ENCODE results near the gene GNAO1.

GNAO1 gene

DNA sequence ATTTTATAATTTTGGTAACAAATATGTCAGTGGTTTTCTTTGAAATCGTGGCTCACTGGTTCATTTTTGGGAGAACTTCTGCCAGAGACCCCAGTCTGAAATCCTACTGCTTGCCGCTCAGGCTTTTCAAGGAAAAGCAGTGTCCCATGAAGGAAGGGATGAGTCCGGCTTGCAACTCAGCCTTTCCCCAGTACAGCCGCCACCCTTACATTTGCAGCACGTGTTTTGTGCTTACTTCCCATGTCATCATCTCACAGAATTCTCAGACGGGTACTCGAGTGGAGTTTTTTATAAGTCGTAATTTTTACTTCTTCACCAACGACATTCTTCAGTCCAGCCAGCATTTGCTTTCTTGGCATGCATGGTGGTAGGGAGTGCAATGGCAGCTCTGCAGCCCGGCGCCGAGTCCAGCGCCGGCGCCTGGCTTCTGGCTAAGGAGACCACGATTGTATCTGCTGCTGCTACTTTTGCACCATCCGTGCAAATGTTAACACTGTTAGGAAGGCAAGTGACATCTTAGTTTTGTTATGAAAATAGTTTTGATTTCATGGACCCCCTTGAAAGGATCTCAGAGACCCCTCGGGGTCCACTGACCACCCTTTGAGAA, 123.1 kb downstream of the GNAO1 start:
- no peak for DNase-seq (ENCODE audit: low read depth)

- no peak for DNase-seq (ENCODE audit: low read depth)
These were observed 124.7 kb downstream of the GNAO1 start for GRCh38 chr16:56315955-56316354.

DNA sequence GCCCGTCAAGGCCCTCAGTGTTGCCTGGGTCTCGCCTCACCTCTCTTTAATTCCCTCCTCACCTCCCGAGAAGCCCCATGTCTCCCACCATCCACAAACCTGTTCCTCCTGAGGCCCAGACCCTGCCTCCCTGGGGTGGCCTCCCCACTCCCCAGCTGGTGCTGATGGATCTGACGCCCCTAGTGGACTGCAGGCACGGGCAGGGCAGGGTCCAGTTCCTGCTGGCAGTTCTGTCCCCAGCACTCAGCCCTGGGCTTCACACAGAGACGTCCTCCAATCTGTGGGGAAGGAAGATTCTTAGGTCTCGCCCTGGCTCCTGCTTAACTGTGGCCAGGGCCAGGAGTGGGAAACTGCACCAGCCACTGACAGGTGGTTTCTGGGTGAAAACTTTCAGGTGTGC, 125.3 kb downstream of the GNAO1 start:
- no peak for DNase-seq (ENCODE audit: low read depth)

- DNase-seq (ENCODE audit: low read depth) = peak; percentile 67
These were observed 126.9 kb downstream of the GNAO1 start for GRCh38 chr16:56317998-56318826.

DNA sequence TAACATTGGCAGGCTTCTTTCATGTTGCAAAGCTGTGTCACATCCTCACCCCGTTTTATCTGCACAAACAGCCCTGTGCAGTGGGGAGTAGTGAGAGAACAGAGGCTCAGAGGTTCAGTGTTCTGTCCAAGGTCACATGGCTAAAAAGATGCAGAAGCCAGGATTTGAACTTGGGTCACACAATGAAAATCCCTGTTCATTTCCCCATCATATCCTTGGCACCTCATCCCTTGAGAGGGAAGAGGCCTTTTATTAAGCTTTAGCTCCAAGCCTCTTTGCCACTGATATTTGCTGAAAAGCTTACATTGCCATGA, 127.5 kb downstream of the GNAO1 start:
- no peak for DNase-seq (ENCODE audit: low read depth)

DNA sequence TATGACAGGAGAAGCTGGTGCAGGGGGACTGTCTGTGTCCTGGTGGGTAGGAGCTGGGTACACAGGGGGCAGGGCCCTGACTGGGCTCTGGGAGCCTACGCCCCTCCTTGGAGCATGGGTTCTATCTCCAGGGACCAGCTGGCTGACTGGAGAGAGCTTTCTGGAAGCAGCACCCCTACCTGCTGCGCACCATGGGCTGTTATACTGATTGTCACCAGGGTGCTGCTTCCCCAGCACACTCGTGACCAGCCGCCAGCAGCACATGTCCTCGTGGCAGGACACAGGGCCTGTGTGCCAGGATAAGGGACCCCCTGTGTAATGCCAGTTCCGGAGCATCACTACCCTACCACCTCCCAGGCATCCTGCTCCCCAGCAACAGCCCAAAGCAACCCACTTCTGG, 128.1 kb downstream of the GNAO1 start:
- DNase-seq (ENCODE audit: low read depth) = no peak

DNA sequence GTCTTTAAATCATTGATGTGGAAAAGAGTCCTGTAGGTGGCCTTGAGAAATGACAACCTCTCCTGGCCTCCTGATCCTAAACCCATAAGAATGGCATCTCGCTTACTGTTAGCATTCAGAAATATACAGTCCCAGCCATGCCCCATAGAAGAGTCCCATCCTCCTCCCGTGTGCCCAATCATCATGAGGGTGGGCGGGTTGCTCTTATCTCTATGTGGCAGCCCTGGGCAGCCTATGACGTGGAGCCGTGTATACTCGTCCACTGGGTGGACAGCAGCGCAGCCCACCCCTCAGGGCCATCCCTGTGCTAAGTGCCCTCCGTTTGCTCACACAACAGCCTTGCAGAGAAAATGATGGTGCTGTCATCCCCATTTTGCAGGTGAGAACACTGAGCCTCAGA, 128.8 kb downstream of the GNAO1 start:
- DNase-seq (ENCODE audit: low read depth) = no peak

GRCh38 chr16:56320811-56321558, 129.7 kb downstream of the GNAO1 start:
- no peak for DNase-seq (ENCODE audit: low read depth)

- no peak for DNase-seq (ENCODE audit: low read depth)
These were observed 130.3 kb downstream of the GNAO1 start for GRCh38 chr16:56321571-56321970.

DNA sequence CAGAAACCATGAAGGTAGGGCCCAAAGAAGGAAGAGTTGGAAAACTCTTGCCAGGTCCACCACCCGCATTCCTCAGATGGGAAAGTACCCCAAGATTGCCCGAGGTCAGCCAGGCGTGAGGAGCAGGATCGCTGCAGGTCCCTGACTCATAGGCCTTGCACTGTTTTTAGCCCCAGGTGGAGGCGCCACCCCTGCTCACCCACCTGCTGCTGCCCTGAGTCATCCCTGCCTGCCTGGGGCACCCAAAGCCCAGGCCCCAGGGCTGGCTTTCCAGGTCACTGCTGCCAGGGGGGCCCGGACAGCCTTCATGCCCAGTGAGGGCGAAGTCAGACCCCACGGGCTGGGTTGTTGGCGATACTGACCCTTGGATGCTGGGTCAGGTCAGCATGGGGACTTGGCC, 133.1 kb downstream of the GNAO1 start:
- DNase-seq (ENCODE audit: low read depth) = no peak

- DNase-seq (ENCODE audit: low read depth) = no peak
These were observed 134.7 kb downstream of the GNAO1 start for GRCh38 chr16:56325956-56326355.

DNA sequence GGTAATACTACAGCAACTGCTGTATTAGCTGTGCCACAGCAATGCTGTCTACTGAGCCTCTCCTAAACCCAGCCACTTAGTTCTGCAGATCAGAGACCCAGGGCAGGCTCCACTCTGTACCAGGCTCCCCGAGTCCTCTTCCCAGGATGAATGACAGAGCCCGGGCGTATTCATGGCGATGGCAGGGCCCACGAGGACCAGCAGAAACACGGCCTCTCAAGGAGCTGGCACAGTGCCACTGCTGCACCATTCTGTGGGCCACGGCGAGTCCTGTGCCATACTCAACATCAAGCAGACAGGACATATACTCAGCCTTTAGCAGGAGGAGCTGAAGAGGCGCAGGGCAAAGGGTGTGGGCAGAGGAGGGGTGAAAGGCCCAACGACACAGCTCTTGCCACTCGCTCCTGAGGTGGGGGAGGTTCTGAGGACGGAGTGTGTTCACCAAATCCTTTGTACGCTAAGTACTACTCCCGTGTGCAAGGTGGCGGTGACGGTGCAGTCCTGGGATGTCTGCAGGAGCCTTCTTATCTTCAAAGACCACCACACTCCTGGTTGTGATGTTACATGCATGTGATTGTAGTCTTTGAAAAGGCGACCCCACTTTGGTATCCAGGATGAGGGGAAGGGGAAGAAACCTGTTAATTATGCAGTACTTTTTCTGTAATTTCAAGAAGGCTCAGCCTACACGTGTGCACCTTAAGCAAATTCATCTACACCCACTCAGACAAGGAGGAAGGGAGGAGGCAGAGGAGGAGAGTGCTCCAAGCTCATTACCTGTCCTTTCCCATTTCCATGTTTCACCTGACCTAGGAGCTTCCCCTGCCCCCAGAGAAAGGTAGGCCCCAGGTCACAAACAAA, 136.0 kb downstream of the GNAO1 start:
- DNase-seq (ENCODE audit: low read depth) = no peak

GRCh38 chr16:56327929-56328258, 136.6 kb downstream of the GNAO1 start:
- no peak for DNase-seq (ENCODE audit: low read depth)

- DNase-seq (ENCODE audit: low read depth) = no peak
These were observed 137.2 kb downstream of the GNAO1 start for GRCh38 chr16:56328276-56329022.

- no peak for DNase-seq (ENCODE audit: low read depth)
These were observed 138.6 kb downstream of the GNAO1 start for GRCh38 chr16:56329887-56330286.

- no peak for DNase-seq (ENCODE audit: low read depth)
These were observed 139.2 kb downstream of the GNAO1 start for GRCh38 chr16:56330476-56330875.

DNA sequence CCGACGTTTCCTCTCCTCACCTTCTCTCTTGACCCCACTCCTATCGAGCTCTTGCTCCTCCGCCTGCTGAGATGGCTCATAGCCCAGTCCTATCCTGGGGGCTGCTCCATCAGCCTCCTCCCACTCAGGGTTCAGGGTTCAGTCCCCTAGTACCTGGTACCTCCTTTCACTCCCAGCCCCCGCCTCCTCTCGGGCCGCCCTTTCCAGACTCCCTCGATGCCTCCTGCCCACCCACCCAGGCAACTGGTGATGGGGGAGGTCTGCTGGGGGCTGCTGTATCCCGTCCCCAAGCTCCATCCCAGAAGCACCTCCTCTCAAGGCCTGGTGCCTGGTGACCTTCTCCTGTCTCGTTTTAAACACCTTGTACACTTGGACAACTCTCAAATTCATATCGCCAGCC, 140.1 kb downstream of the GNAO1 start:
- DNase-seq (ENCODE audit: low read depth) = no peak

GRCh38 chr16:56331915-56332314, 140.6 kb downstream of the GNAO1 start:
- no peak for DNase-seq (ENCODE audit: low read depth)

DNA sequence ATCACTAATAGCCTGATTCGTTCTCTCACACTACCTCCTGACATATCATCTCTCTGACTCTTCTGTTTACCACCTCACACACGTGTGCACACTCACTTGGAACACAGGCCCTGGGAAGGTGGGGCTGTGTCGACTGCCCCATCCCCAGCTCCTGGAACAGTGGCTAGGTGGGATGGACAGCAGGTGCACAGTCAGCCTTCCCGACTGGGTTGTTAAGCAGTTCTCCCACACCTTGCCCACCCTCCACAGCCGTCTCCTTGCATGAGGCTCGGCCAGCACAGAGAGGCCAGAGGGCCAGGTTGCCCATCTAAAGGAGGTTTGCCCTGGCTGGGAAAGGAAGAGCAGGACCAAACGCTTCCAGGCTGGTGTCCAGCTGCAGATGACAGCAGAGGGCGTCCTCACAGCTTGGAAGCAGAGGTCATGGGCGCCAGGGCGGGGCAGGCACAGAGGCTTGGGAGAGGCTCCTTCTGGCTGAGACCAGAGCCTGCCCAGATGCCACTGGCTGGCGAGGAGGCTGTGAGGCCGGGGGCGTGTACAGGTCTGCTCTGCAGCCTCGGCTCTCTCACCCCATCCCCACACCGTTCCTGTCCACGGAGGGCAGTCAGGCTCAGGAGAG, 141.3 kb downstream of the GNAO1 start:
- DNase-seq (ENCODE audit: low read depth) = no peak

DNA sequence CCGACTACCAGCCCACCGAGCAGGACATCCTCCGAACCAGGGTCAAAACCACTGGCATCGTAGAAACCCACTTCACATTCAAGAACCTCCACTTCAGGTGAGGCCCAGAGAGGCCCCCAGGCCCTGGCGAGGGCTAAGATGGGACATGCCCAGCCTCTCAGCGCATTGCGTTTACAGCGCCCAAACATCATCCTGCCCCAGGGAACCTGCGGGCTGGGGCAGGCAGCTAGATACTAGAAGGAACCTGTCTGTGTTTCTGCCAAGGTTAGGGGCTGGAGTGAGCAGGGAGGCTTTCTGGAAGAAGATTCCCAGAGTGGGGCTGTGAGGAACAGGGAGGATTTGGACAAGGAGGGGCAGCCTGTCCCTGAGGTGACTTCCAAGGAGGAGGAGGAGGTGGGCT, 143.5 kb downstream of the GNAO1 start:
- DNase-seq (ENCODE audit: low read depth) = no peak

DNA sequence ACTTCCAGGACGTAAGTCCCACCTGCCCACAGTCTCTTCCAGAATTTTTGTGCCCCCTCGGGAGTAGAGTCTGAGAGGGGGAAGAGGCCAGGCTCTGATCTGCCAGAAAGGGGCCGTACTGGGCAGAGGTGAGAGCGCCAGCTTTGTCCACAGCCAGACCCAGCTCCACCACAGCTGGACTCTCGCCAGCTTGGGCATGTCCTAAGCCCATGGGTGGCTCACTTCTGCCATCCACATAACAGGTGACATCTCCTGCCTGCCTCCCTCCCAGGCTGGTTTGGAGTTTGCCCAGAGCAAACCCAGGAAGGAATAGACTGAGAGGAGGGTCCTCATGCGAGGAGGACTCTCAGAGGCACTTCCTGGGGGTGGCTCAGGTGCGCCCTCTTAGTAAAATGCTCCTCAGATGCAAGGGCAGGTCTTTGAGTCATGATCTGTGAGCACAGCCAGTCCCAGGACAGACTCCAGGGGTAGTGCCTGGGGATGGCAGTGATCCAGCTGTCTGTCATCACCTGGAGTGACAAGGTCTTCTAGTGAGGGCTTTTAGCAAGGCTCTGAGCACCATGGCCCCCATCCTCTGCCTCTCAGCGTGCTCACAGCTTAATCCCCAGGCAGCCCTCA, 144.9 kb downstream of the GNAO1 start:
- no peak for DNase-seq (ENCODE audit: low read depth)
